GM12878 (cell line): ENCODE data around the gene SCRG1.

Experiments
- CBX5 ChIP-seq: sonication (generic); IDR thresholded peaks from 2 replicates; pipeline ENCODE4 v1.6.1; 2016; ENCODE audit warnings: low read depth, moderate library complexity, mild to moderate bottlenecking, inconsistent platforms
- CHD1 ChIP-seq: IDR thresholded peaks from 2 replicates; pipeline ENCODE4 v1.6.1; 2012; ENCODE audit warnings: low read depth, low read length, improper control_type of control experiment
- CTCF ChIP-seq, 3 experiments: IDR thresholded peaks in 2 of 3; conservative IDR thresholded peaks in 1 of 3; 2 replicates each; pipeline ENCODE4 v1.5.1; 2011; ENCODE audit warnings: low read depth in 3 of 3, low read length in 3 of 3, mild to moderate bottlenecking in 3 of 3, control low read depth in 2 of 3, moderate library complexity in 2 of 3, inconsistent platforms in 1 of 3, mixed read lengths in 1 of 3; ENCODE audit not compliant: control insufficient read depth in 2 of 3, insufficient read depth in 1 of 3; ENCODE audit errors: extremely low read depth in 1 of 3
- FOXK2 ChIP-seq: fragments of 450-650 bp; IDR thresholded peaks from 2 replicates; pipeline ENCODE4 v1.6.1; 2017; ENCODE audit warnings: mild to moderate bottlenecking, moderate library complexity
- GABPA ChIP-seq: IDR thresholded peaks from 2 replicates; pipeline ENCODE4 v1.6.1; 2014; ENCODE audit warnings: antibody characterized with exemption, low read depth, mild to moderate bottlenecking, inconsistent platforms
- POLR2A ChIP-seq: IDR thresholded peaks from 2 replicates; pipeline ENCODE4 v1.6.1; 2011; ENCODE audit warnings: low read depth, mild to moderate bottlenecking, low read length

- TF ChIP-seq CTCF (IDR thresholded peaks at IDR 0.05 in 2 of 3, conservative IDR thresholded peaks at IDR 0.05 in 1 of 3; ENCODE audit: control insufficient read depth in 2 of 3, extremely low read depth in 1 of 3, insufficient read depth in 1 of 3, low read depth in 3 of 3, low read length in 3 of 3) (no peak), CBX5 (no peak), POLR2A (no peak), GABPA (no peak), FOXK2 (no peak), CHD1 (no peak)
Measured at GRCh38 chr4:173386751-173387150, 12.2 kb downstream of the SCRG1 start.
